ENCODE measurements around the gene CLEC4D.
"Not testable (repeated sequence)": the region's sequence is repeated elsewhere in the genome, so short reads cannot be mapped to it uniquely, and the experiment has no call there.

The CLEC4D gene

GRCh38 chr12:8537820-8538219 is 24.5 kb downstream of the CLEC4D start:
- DNase-seq: not testable (repeated sequence)

GRCh38 chr12:8540831-8541230 is 27.5 kb downstream of the CLEC4D start, which contains the start of gene CLEC4E:
TSS of gene CLEC4E (minus strand) at chr12:8540905. CDS start at chr12:8540797, 108 bp downstream.
- not testable (repeated sequence) for DNase-seq

GRCh38 chr12:8541562-8541961 is 28.3 kb downstream of the CLEC4D start:
- DNase-seq: no peak

GRCh38 chr12:8544295-8544694 is 31.0 kb downstream of the CLEC4D start:
- DNase-seq: peak; percentile 53

GRCh38 chr12:8546591-8546990 is 33.3 kb downstream of the CLEC4D start:
- no peak for DNase-seq

- DNase-seq: no peak
Measured at GRCh38 chr12:8547645-8548044, 34.3 kb downstream of the CLEC4D start.

- DNase-seq: no peak
Measured at GRCh38 chr12:8548192-8548591, 34.9 kb downstream of the CLEC4D start.

- DNase-seq: no peak
Measured at GRCh38 chr12:8549381-8549780, 36.1 kb downstream of the CLEC4D start.

GRCh38 chr12:8553088-8553627 is 39.9 kb downstream of the CLEC4D start:
- DNase-seq: no peak

- no peak for DNase-seq
Measured at GRCh38 chr12:8554451-8555195, 41.3 kb downstream of the CLEC4D start.

GRCh38 chr12:8556531-8557097 is 43.3 kb downstream of the CLEC4D start:
- no peak for DNase-seq

GRCh38 chr12:8559676-8560075 is 46.4 kb downstream of the CLEC4D start:
- DNase-seq: no peak

- DNase-seq: no peak
Measured at GRCh38 chr12:8561011-8561410, 47.7 kb downstream of the CLEC4D start.

GRCh38 chr12:8562310-8562709 is 49.0 kb downstream of the CLEC4D start:
- DNase-seq: no peak

GRCh38 chr12:8563356-8563755 is 50.1 kb downstream of the CLEC4D start:
- DNase-seq: no peak

GRCh38 chr12:8564656-8565055 is 51.4 kb downstream of the CLEC4D start:
- no peak for DNase-seq

GRCh38 chr12:8566052-8566451 is 52.7 kb downstream of the CLEC4D start:
- DNase-seq: not testable (repeated sequence)

- DNase-seq: no peak
Measured at GRCh38 chr12:8566525-8566924, 53.2 kb downstream of the CLEC4D start.

Data from stimulated activated naive CD4-positive, alpha-beta T cell treated with Interleukin-2 at 50 U/mL for 16 hours (primary cell).